Mononuclear cell (primary cell): ENCODE data around the gene METTL5. TPM values are rescaled to one million over a fixed set of nuclear protein-coding genes. Genes with fewer than 3 reads are reported as not detected.
"Not testable (repeated sequence)": the region's sequence is repeated elsewhere in the genome, so short reads cannot be mapped to it uniquely, and the experiment has no call there.

Source experiments
- H3K27me3 ChIP-seq: 2 replicates; pipeline ENCODE4 v1.6.0; 2011; ENCODE audit warnings: low read length, control low read depth; ENCODE audit not compliant: insufficient read depth
- H3K4me1 ChIP-seq: 2 replicates; pipeline ENCODE4 v1.5.1; 2011; ENCODE audit warnings: mild to moderate bottlenecking, low read length, control low read depth; ENCODE audit not compliant: insufficient read depth
- H3K4me3 ChIP-seq: 2 replicates; pipeline ENCODE4 v1.5.1; 2011; ENCODE audit warnings: mild to moderate bottlenecking, low read length, moderate library complexity
- H3K9me3 ChIP-seq: 2 replicates; pipeline ENCODE4 v1.5.1; 2011; ENCODE audit warnings: low read depth, mild to moderate bottlenecking, control low read depth, low read length
- total RNA-seq: library from RNA; depleted of rRNA; stranded (reverse); fragments of >200 nt; gene quantifications from one replicate; pipeline ENCODE4 v1.2.3, GENCODE V29; 2012

The METTL5 gene
- total RNA-seq, 1 donor = 30.1 TPM

DNA sequence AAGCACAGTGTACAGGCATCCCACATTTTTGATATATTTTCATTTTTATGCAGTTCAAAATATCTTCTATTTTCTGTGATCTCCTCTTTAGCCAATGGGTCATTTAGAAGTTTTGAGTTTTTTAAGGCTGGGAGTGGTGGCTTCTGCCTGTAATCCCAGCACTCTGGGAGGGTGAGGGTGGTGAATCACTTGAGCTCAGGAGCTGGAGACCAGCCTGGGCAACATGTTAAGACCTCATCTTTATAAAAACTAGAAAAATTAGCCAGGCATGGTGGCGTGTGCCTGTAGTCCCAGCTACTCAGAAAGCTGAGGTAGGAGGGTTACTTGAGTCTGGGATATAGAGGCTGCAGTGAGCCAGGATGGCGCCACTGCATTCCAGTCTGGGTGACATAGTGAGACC is 20.3 kb upstream of the METTL5 start:
- Histone ChIP-seq H3K4me1 (peaks cover 9% of the 10 kb centered on the region), H3K9me3 (no peaks in the 10 kb centered on the region), H3K27me3 (no peaks in the 10 kb centered on the region), H3K4me3 (no peak overlapping the region)

- not testable (repeated sequence) for H3K4me3 ChIP-seq, H3K4me1 ChIP-seq, H3K9me3 ChIP-seq, H3K27me3 ChIP-seq
Measured at GRCh38 chr2:169841625-169842024, 16.9 kb upstream of the METTL5 start.

- Histone ChIP-seq H3K27me3 (no peaks in the 10 kb centered on the region), H3K4me1 (peaks cover 5% of the 10 kb centered on the region), H3K4me3 (no peak overlapping the region), H3K9me3 (no peaks in the 10 kb centered on the region)
Measured at GRCh38 chr2:169840747-169841142, 16.0 kb upstream of the METTL5 start.

DNA sequence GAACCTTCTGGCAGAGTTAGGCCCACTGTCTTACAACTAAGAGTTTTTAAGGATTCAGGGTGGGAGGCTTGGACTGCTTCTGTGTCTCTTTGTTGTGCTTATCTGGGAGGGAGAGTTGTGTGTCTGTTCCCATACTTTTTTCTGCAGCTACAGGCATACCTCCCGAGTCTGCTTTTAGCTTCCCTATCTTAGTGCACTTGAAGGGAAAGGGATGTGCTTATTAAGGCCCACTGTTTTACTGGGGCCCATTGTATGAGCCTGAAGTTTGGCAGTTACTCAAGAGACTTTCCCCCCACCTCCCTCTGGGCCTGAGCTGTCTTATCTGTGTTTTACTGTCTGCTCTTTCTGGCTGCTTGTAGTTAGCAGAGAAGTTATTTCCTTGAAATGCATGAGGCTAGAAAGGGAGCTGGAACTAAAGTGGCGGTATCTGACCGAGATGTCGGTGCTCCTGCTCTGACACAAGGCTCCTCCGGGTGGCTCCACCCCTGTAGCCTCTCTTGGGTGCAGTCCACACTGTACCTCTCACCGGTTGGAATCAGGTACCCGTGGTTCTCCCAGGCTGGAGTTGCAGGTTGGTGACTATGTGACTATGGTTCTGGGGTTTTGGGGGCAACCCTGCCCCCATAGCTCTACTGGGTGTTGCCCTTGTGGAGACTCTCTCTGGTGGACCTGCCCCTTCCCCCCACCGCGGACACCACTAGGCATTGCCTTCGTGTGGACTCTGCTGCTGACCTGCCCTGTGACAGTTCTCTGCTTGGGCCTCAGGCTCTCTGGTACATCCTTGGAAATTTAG is 15.4 kb upstream of the METTL5 start:
- Histone ChIP-seq H3K4me3 (no peak overlapping the region), H3K4me1 (peaks cover 5% of the 10 kb centered on the region), H3K27me3 (no peaks in the 10 kb centered on the region), H3K9me3 (no peaks in the 10 kb centered on the region)

GRCh38 chr2:169838743-169839489 is 14.2 kb upstream of the METTL5 start:
- Histone ChIP-seq H3K4me1 (peaks cover 6% of the 10 kb centered on the region), H3K27me3 (no peaks in the 10 kb centered on the region), H3K9me3 (no peaks in the 10 kb centered on the region), H3K4me3 (no peak overlapping the region)

- Histone ChIP-seq H3K9me3 (no peaks in the 10 kb centered on the region), H3K4me3 (no peak overlapping the region), H3K27me3 (no peaks in the 10 kb centered on the region), H3K4me1 (peaks cover 5% of the 10 kb centered on the region)
Measured at GRCh38 chr2:169834401-169834800, 9.7 kb upstream of the METTL5 start.

GRCh38 chr2:169828141-169828811 is 3.6 kb upstream of the METTL5 start:
- Histone ChIP-seq H3K4me1 (peaks cover 32% of the 10 kb centered on the region), H3K9me3 (no peaks in the 10 kb centered on the region), H3K4me3 (peak overlapping the region; percentile 71)

GRCh38 chr2:169827272-169828140 is 2.8 kb upstream of the METTL5 start, which contains the start of gene UBR3:
TSS of gene UBR3 (plus strand) at chr2:169827454. CDS start at chr2:169827508, 54 bp downstream.
- H3K4me1 ChIP-seq = peaks cover 40% of the 10 kb centered on the region
- H3K9me3 ChIP-seq = no peaks in the 10 kb centered on the region
- H3K4me3 ChIP-seq = peak within 1 kb of the TSS; percentile 71
- no peaks in the 10 kb centered on the region for H3K27me3 ChIP-seq

More at GRCh38 chr2:169828141-169828811, 3.6 kb upstream of the METTL5 start:
- H3K27me3 ChIP-seq = no peaks in the 10 kb centered on the region

DNA sequence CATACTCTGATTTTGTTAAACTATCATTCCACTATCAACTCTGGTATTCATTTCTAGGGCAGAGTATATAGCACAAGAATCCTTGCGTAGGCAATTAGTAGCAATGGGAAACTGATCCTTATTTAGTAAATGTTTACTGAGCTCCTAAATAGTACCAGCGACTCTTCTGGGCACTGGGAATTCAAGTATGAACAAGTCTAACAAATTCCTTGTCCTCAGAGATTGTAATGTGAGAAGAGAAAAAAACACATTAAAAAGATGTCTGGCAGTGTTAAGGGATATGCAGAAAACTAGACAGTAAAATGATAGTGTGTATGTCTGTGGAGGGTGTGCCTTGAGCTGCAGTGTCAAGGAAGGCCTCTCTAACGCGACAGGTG is 721 bp downstream of the METTL5 start:
- no peaks in the 10 kb centered on the region for H3K9me3 ChIP-seq
- H3K4me3 ChIP-seq = peak overlapping the region; percentile 84
- H3K4me1 ChIP-seq = peaks cover 37% of the 10 kb centered on the region
- no peaks in the 10 kb centered on the region for H3K27me3 ChIP-seq

- Histone ChIP-seq H3K27me3 (no peaks in the 10 kb centered on the region), H3K4me3 (no peak overlapping the region), H3K9me3 (no peaks in the 10 kb centered on the region), H3K4me1 (peaks cover 27% of the 10 kb centered on the region)
Measured at GRCh38 chr2:169822785-169823392, 1.8 kb downstream of the METTL5 start.

- no peaks in the 10 kb centered on the region for H3K27me3 ChIP-seq
- H3K4me3 ChIP-seq = no peak overlapping the region
- H3K9me3 ChIP-seq = no peaks in the 10 kb centered on the region
- peaks cover 26% of the 10 kb centered on the region for H3K4me1 ChIP-seq
Measured at GRCh38 chr2:169822036-169822435, 2.7 kb downstream of the METTL5 start.

DNA sequence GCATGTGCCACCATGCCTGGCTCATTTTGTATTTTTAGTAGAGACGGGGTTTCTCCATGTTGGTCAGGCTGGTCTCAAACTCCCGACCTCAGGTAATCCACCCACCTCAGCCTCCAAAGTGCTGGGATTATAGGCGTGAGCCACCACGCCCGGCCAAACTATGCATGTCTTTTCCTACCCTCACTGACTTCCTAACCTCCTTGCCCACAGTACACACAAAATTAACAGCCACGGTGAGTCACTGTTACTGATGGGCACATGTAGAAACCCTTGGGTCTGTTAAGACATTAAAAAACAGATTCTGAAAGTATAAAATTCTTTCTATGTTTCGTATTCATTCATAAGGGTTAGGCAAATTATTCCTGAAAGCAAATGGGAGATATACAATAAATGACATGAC is 4.6 kb downstream of the METTL5 start:
- H3K4me3 ChIP-seq, H3K27me3 ChIP-seq, H3K9me3 ChIP-seq: not testable (repeated sequence)
- H3K4me1 ChIP-seq = peaks cover 22% of the 10 kb centered on the region

- no peaks in the 10 kb centered on the region for H3K27me3 ChIP-seq
- H3K9me3 ChIP-seq = no peaks in the 10 kb centered on the region
- no peak overlapping the region for H3K4me3 ChIP-seq
- peaks cover 18% of the 10 kb centered on the region for H3K4me1 ChIP-seq
Measured at GRCh38 chr2:169819106-169819505, 5.6 kb downstream of the METTL5 start.

- Histone ChIP-seq H3K9me3 (no peaks in the 10 kb centered on the region), H3K4me1 (peaks cover 10% of the 10 kb centered on the region), H3K27me3 (no peaks in the 10 kb centered on the region)
Measured at GRCh38 chr2:169818241-169818640, 6.5 kb downstream of the METTL5 start.

More at GRCh38 chr2:169818241-169818640, 6.5 kb downstream of the METTL5 start:
- no peak overlapping the region for H3K4me3 ChIP-seq
